HepG2 (cell line): ENCODE results near the gene SLC5A6. TPM values are rescaled to one million over a fixed set of nuclear protein-coding genes. Genes with fewer than 3 reads are reported as not detected.
A peak's percentile ranks its signal among the peaks of the same experiment; 100 is the strongest.

ENCODE experiments used
- AKAP8 ChIP-seq: sonication (generic); formaldehyde crosslinking; IDR thresholded peaks from 2 replicates; pipeline ENCODE4 v1.5.1; 2020; ENCODE audit warnings: mild to moderate bottlenecking, missing genetic modification reagents
- AKNA ChIP-seq: sonication (generic); formaldehyde crosslinking; IDR thresholded peaks from 2 replicates; pipeline ENCODE4 v1.4.0; 2020; ENCODE audit warnings: missing genetic modification reagents, borderline replicate concordance
- ARNTL ChIP-seq: sonication (generic); formaldehyde crosslinking; IDR thresholded peaks from 2 replicates; pipeline ENCODE4 v1.4.0; 2020; ENCODE audit warnings: mild to moderate bottlenecking, missing genetic modification reagents
- HNF1A ChIP-seq, 2 experiments: sonication (generic) in 1 of 2; formaldehyde crosslinking in 1 of 2; IDR thresholded peaks; 2 replicates each; pipeline versions ENCODE4 v1.4.0 to v1.6.1; 2016 to 2020; ENCODE audit warnings: borderline replicate concordance in 1 of 2, low read depth in 1 of 2, mild to moderate bottlenecking in 1 of 2, missing genetic modification reagents in 1 of 2
- MBNL3 ChIP-seq: fragments of 250-450 bp; sonication (Bioruptor Pico); conservative IDR thresholded peaks from 2 replicates; pipeline ENCODE4 v1.8.0; 2022; ENCODE audit warnings: mild to moderate bottlenecking, inconsistent platforms
- NFE2L1 ChIP-seq: sonication (generic); formaldehyde crosslinking; IDR thresholded peaks from 2 replicates; pipeline ENCODE4 v1.4.0; 2020; ENCODE audit warnings: missing genetic modification reagents, mild to moderate bottlenecking, borderline replicate concordance
- PHF21A ChIP-seq: sonication (generic); formaldehyde crosslinking; IDR thresholded peaks from 2 replicates; pipeline ENCODE4 v1.5.0; 2020; ENCODE audit warnings: mild to moderate bottlenecking, missing genetic modification reagents
- POLR2AphosphoS5 ChIP-seq: IDR thresholded peaks from 2 replicates; pipeline ENCODE4 v1.6.1; 2012; ENCODE audit warnings: low read depth, low read length
- SIN3B ChIP-seq: fragments of 150-350 bp; IDR thresholded peaks from 2 replicates; pipeline ENCODE4 v1.6.1; 2014; ENCODE audit warnings: low read length
- TAF1 ChIP-seq: sonication (generic); formaldehyde crosslinking; IDR thresholded peaks from 2 replicates; pipeline ENCODE4 v1.4.0; 2020; ENCODE audit warnings: missing genetic modification reagents
- ZKSCAN8 ChIP-seq: IDR thresholded peaks from 2 replicates; pipeline ENCODE4 v1.6.1; 2016; ENCODE audit warnings: borderline replicate concordance, missing genetic modification reagents, missing compliant biosample characterization
- ZNF264 ChIP-seq: sonication (generic); formaldehyde crosslinking; IDR thresholded peaks from 2 replicates; pipeline ENCODE4 v1.4.0; 2020; ENCODE audit warnings: missing genetic modification reagents
- ZNF275 ChIP-seq: sonication (generic); formaldehyde crosslinking; IDR thresholded peaks from 2 replicates; pipeline ENCODE4 v1.8.0; 2022; ENCODE audit warnings: missing genetic modification reagents, mild to moderate bottlenecking, inconsistent platforms, borderline replicate concordance
- ZNF546 ChIP-seq: sonication (generic); formaldehyde crosslinking; conservative IDR thresholded peaks from 2 replicates; pipeline ENCODE4 v1.8.1; 2023; ENCODE audit warnings: mild to moderate bottlenecking, missing genetic modification reagents
- ZNF878 ChIP-seq: sonication (generic); formaldehyde crosslinking; IDR thresholded peaks from 2 replicates; pipeline ENCODE4 v1.8.1; 2023; ENCODE audit warnings: mild to moderate bottlenecking, missing genetic modification reagents, moderate library complexity
- polyA plus RNA-seq, 8 experiments: library from polyadenylated mRNA; depleted of rRNA in 3 of 8; stranded (reverse) in 7 of 8; unstranded in 1 of 8; fragments of >200 nt; fragmentation: Illumina TruSeq in 4 of 8; extraction: Trizol in 4 of 8; gene quantifications; 2 replicates each; pipeline versions ENCODE4 v1.2.1 to v1.2.3, GENCODE V29; 2011 to 2016; ENCODE audit warnings: low read depth in 4 of 8, missing spikeins in 1 of 8, mixed read lengths in 1 of 8; ENCODE audit not compliant: insufficient read depth in 1 of 8
- total RNA-seq, 5 experiments: library from RNA; depleted of rRNA; stranded (reverse); fragments of >200 nt; fragmentation: Illumina TruSeq; extraction: Trizol; gene quantifications; 2 replicates each; pipeline ENCODE4 v1.2.3, GENCODE V29; 2016; ENCODE audit warnings: low read depth in 1 of 5
- TF ChIP-seq, protein P1 (sequence below): sonication (generic); formaldehyde crosslinking; IDR thresholded peaks from 2 replicates; pipeline ENCODE4 v1.5.1; 2020; ENCODE audit warnings: missing genetic modification reagents, mild to moderate bottlenecking, borderline replicate concordance

SLC5A6 gene
- total and polyA plus RNA-seq, 2 of the 13 experiments (the other 11 are each of a cell fraction or from before 2014, with no cell fraction given) = 135 to 417 TPM

- TF ChIP-seq AKNA (CRISPR knock-in tag) (peak; percentile 64; the same call in 1 of the 2 replicates), POLR2AphosphoS5 (no peak), ZNF275 (CRISPR knock-in tag) (0 out of 2 replicates have a peak, but pooled peaks have one; percentile 40), NFE2L1 (no peak), TAF1 (no peak), SIN3B (no peak), ZKSCAN8 (CRISPR knock-in tag) (peak; percentile 87; the same call in 1 of the 2 replicates), HNF1A (IDR thresholded peaks at IDR 0.05; ENCODE audit: low read depth) (peak; percentile 89), HNF1A (CRISPR knock-in tag; IDR thresholded peaks at IDR 0.05; ENCODE audit: borderline replicate concordance) (0 out of 2 replicates have a peak, but pooled peaks have one; percentile 56), PHF21A (CRISPR knock-in tag) (peak; percentile 99), ZNF878 (CRISPR knock-in tag) (no peak; the same call in none of the 2 replicates), AKAP8 (peak; percentile 86; the same call in 1 of the 2 replicates), ZNF546 (peak; percentile 90; the same call in 1 of the 2 replicates), ZNF264 (CRISPR knock-in tag) (peak; percentile 91), MBNL3 (CRISPR knock-in tag) (no peak), ARNTL (CRISPR knock-in tag) (peak; percentile 99)
- TF ChIP-seq, protein P1, sequence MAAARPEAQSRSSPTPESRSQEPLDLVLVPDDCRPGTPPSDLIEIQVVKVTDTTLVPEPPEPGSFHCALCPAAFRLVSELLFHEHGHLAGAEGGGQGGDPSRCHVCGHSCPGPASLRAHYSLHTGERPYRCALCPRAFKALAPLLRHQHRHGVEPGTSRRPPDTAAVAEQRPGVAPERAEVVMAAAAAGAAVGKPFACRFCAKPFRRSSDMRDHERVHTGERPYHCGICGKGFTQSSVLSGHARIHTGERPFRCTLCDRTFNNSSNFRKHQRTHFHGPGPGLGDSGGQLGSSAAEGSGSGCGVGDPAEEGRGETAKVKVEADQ (CRISPR knock-in tag) = 0 out of 2 replicates have a peak, but pooled peaks have one; percentile 7
Observed at GRCh38 chr2:27177441-27178351, 34.4 kb downstream of the SLC5A6 start (continued).
